ENCODE data around the gene TCOF1. TPM values are rescaled to one million over a fixed set of nuclear protein-coding genes. Genes with fewer than 3 reads are reported as not detected.

Gene TCOF1
- total and polyA plus RNA-seq, 2 of the 8 experiments (the other 6 are each of a cell fraction or from before 2014, with no cell fraction given), result 35.9 to 170 TPM

DNA sequence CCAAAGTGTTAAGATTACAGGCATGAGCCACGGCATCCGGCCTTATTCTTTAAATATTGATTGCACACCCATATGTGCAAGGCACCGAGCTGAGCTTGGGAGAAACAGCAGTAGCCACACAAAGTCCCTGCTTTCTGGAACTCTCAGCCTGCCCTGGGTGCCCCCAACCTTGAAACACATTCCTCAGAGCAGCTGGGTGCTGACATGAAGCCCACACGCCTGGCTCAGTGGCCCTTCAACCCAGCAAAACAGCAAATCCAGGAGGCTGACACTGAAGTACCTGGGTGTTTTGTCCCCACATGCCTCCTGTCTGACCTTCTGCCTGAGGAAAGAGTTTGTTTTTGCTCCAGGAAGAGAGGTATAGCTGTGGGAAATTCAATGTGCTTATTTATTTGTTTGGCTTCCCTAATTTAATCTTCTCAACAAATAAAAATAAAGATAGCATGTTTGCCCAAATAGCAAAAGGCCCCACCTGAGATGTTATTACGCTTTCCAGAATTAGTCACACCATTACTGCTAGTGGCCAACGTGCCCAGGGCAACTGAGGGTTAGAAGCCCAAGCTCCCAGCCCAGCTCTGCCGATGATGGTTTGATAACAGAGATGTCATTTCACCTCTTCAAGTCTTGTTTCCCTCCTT lies 13.4 kb upstream of the TCOF1 start (continued):
- TF ChIP-seq, protein P1, sequence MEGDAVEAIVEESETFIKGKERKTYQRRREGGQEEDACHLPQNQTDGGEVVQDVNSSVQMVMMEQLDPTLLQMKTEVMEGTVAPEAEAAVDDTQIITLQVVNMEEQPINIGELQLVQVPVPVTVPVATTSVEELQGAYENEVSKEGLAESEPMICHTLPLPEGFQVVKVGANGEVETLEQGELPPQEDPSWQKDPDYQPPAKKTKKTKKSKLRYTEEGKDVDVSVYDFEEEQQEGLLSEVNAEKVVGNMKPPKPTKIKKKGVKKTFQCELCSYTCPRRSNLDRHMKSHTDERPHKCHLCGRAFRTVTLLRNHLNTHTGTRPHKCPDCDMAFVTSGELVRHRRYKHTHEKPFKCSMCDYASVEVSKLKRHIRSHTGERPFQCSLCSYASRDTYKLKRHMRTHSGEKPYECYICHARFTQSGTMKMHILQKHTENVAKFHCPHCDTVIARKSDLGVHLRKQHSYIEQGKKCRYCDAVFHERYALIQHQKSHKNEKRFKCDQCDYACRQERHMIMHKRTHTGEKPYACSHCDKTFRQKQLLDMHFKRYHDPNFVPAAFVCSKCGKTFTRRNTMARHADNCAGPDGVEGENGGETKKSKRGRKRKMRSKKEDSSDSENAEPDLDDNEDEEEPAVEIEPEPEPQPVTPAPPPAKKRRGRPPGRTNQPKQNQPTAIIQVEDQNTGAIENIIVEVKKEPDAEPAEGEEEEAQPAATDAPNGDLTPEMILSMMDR (IDR thresholded peaks at IDR 0.05; ENCODE audit: control extremely low read depth in 1 of 3, insufficient read depth in 1 of 3, low read depth in 1 of 3, low read length in 3 of 3), result no peak
- TF ChIP-seq GABPA (IDR thresholded peaks at IDR 0.05; ENCODE audit: borderline replicate concordance, insufficient read depth, low read length), result no peak
- no peak for TF ChIP-seq RXRA (IDR thresholded peaks at IDR 0.05; ENCODE audit: insufficient read depth, low read depth, low read length)
- no peak for TF ChIP-seq EP300 (IDR thresholded peaks at IDR 0.05; ENCODE audit: borderline replicate concordance in 1 of 2, low read depth in 2 of 2, low read length in 2 of 2)
- TF ChIP-seq CEBPB (IDR thresholded peaks at IDR 0.05; ENCODE audit: low read depth, low read length), result no peak
- TF ChIP-seq TBP (IDR thresholded peaks at IDR 0.05; ENCODE audit: low read depth, low read length), result no peak
- no peak for TF ChIP-seq TEAD4 (IDR thresholded peaks at IDR 0.05; ENCODE audit: low read depth, low read length)
- no peak for TF ChIP-seq EZH2 (IDR thresholded peaks at IDR 0.05; ENCODE audit: low read depth, low read length, severe bottlenecking)
